Activated CD4-positive, alpha-beta memory T cell treated with anti-CD3 and anti-CD28 coated beads, Interleukin-2, amount 10 ng/mL, durations not matched to agents 7 days and 5 days (primary cell): ENCODE measurements around the gene AKAP13. TPM values are rescaled to one million over a fixed set of nuclear protein-coding genes. Genes with fewer than 3 reads are reported as not detected.

Experiments used
- CTCF ChIA-PET: fragments of 350-600 bp; sonication (Branson Sonifier 250); formaldehyde crosslinking; loops from one replicate; lab custom pipeline; 2021; ENCODE audit warnings: antibody characterized with exemption, inconsistent platforms; lab: Charles Lee
- POLR2A ChIA-PET: fragments of 350-600 bp; sonication (Branson Sonifier 250); formaldehyde crosslinking; loops from one replicate; lab custom pipeline; 2021; ENCODE audit warnings: antibody characterized with exemption; lab: Charles Lee
- DNase-seq: peaks from one replicate; pipeline ENCODE4 v3.0.0-alpha.2; 2020
- H3K27ac Mint-ChIP-seq: one replicate; pipeline ENCODE4 v1.8.0; 2021; ENCODE audit warnings: mild to moderate bottlenecking, mixed read lengths
- H3K27me3 Mint-ChIP-seq: one replicate; pipeline ENCODE4 v1.8.0; 2021; ENCODE audit warnings: mixed read lengths
- H3K36me3 Mint-ChIP-seq: one replicate; pipeline ENCODE4 v1.8.0; 2021; ENCODE audit warnings: low read depth, mixed read lengths
- H3K4me1 Mint-ChIP-seq: one replicate; pipeline ENCODE4 v1.8.0; 2021; ENCODE audit warnings: mixed read lengths
- H3K4me3 Mint-ChIP-seq: one replicate; pipeline ENCODE4 v1.8.0; 2021; ENCODE audit warnings: mild to moderate bottlenecking, mixed read lengths
- H3K9me3 Mint-ChIP-seq: one replicate; pipeline ENCODE4 v1.8.0; 2021; ENCODE audit warnings: mixed read lengths
- total RNA-seq, 2 experiments: library from RNA; stranded (reverse); gene quantifications; one replicate each; pipeline ENCODE4 v1.2.3, GENCODE V29; 2021

Gene AKAP13
- total RNA-seq, 2 experiments from 2014 or later = 153 to 170 TPM

DNA sequence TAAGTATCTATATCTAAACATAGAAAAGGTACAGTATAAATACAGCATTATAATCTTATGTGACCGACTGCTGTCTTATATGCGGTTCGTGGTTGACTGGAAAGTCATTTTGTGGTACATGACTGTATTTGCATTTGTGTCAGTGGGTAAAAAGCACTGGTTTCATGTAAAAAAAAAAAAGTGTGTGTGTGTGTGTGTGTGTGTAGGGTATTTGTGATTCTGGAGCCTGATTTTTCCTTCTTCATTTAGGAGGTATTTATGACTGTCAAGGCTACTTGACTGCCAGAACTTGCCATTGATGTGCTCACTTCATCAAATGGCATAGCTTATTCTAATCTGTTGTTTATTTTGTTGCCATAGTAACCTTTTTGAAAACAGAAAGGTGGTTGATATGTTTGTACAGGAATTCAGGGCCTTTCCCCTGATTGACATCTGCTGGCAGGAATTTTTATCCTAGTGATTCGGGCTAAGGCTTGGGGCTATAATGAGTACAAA lies 63.2 kb downstream of the AKAP13 start:
- Mint-ChIP-seq H3K4me3 (no peak overlapping the region), H3K27ac (no peak overlapping the region), H3K36me3 (peaks cover 6% of the 10 kb centered on the region), H3K27me3 (peaks cover 1% of the 10 kb centered on the region), H3K9me3 (peaks cover 10% of the 10 kb centered on the region), H3K4me1 (peaks cover 36% of the 10 kb centered on the region)
- ChIA-PET CTCF (interaction anchor here (0.6 to 1.4 kb wide), 2 partner anchors 13 to 244 kb away, joined by 3 to 4 read pairs; no protein-coding TSS in a partner anchor), POLR2A (interaction anchor here (0.6 to 1.3 kb wide), 2 partner anchors 88 to 113 kb away, joined by 3 read pairs; no protein-coding TSS in a partner anchor)
- DNase-seq = peak; percentile 39

DNA sequence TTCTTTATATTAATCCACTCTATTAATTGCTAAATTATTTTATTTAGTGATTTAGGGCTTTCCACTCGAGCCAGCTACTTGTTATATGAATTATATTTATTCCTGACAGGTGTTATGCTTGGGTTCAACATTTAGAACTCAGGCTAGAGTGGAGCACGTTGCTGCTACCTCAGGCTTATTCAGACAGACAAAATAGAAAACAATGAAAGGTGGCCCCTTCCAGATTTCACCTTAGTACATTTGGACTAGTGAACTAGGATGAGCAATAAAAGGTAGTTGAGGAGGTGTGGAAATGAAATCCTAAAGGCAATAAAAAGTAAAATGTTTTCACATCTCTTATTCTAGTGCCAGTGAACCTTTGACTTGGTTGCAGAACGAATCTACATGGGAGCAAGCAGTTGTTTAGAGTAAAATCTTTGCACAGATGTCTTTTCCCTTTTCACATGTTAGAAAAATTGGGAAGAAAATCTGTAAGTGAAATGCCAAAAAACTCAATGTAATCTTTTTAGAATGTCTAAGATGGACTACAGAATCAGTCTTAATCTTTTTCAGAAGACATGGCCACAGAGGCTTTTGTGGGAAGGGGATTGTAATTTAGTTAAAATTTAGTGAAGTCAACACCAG lies 63.8 kb downstream of the AKAP13 start:
- no peak overlapping the region for H3K4me3 Mint-ChIP-seq
- peaks cover 1% of the 10 kb centered on the region for H3K27me3 Mint-ChIP-seq
- H3K27ac Mint-ChIP-seq = no peak overlapping the region
- peaks cover 36% of the 10 kb centered on the region for H3K4me1 Mint-ChIP-seq
- POLR2A ChIA-PET = interaction anchor here (0.6 kb wide), 1 partner anchor 89 kb away, joined by 3 read pairs; no protein-coding TSS in a partner anchor
- CTCF ChIA-PET = interaction anchor here (1.2 kb wide), 1 partner anchor 128 kb away, joined by 3 read pairs; no protein-coding TSS in a partner anchor
- H3K9me3 Mint-ChIP-seq = peaks cover 12% of the 10 kb centered on the region
- no peak for DNase-seq
- peaks cover 8% of the 10 kb centered on the region for H3K36me3 Mint-ChIP-seq

DNA sequence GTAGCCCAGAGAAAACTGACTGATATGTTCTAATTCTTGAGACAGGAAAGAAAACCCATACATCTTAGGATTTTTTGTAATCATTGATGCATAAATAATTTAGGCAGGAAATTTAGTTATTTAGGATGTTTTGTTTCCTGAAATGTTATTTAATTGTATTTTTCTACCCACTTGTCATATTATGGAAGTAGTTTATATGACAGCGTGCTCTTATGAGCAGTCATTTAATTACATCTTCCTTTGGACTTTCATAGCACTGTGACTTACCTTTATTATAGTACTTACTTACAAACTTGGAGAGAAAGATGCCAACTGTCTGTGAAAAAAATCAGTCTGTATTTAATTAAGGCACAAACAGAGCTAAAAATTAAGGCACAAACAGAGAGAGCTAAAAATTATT lies 65.0 kb downstream of the AKAP13 start:
- CTCF ChIA-PET = interaction anchor here (1.2 kb wide), 1 partner anchor 129 kb away, joined by 3 read pairs; no protein-coding TSS in a partner anchor
- Mint-ChIP-seq H3K9me3 (peaks cover 23% of the 10 kb centered on the region), H3K36me3 (peaks cover 19% of the 10 kb centered on the region), H3K4me3 (no peak overlapping the region), H3K4me1 (peaks cover 32% of the 10 kb centered on the region), H3K27me3 (peaks cover 1% of the 10 kb centered on the region), H3K27ac (no peak overlapping the region)
- no peak for DNase-seq
- POLR2A ChIA-PET = no interaction called here

DNA sequence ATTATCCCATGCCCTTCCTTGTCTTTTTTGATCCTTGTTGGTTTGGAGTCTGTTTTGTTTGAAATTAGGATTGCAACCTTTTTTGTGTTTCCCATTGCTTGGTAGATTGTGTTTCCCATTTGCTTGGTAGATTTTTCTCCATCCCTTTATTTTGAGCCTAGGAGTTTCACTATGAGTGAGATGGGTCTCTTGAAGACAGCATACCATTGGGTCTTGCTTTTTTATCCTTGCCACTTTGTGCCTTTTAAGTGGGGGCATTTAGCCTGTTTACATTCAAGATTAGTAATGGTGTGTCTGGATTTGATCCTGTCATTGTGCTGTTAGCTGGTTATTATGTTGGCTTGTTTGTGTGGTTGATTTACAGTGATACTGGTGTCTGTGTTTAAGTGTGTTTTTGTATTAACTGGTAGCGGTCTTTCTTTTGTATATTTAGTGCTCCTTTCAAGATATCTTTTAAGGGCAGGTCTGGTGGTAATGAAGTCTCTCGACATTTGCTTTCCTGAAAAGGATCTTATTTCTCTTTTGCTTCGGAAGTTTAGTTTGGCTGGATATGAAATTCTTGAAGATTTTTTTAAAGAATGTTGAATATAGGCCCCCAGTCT lies 70.8 kb downstream of the AKAP13 start:
- no peak for DNase-seq
- peaks cover 9% of the 10 kb centered on the region for H3K4me1 Mint-ChIP-seq
- ChIA-PET CTCF (no interaction called here), POLR2A (no interaction called here)
- H3K4me3 Mint-ChIP-seq = no peak overlapping the region
- H3K9me3 Mint-ChIP-seq = peaks cover 40% of the 10 kb centered on the region
- H3K36me3 Mint-ChIP-seq = peaks cover 37% of the 10 kb centered on the region
- no peaks in the 10 kb centered on the region for H3K27me3 Mint-ChIP-seq
- H3K27ac Mint-ChIP-seq = no peak overlapping the region

DNA sequence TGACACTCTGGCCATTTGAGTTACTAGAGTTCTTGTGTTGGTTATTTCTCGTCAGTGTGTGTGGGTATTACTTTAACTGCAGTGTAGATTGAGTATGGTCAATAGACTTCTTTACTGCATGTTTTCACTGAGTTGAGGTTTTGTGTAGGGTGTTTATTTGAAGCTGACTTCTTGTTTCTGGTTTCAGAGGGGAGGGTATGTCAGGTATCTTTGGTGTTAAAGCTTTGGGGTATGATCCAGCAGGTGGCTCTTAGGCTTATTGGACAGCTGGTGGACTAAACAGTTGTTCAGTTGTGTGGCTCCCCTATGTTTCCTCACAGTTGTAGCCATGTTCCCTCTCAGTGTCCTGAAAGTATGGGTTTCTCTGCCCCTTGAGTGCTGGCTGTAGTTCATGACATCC lies 72.0 kb downstream of the AKAP13 start:
- Mint-ChIP-seq H3K27ac (no peak overlapping the region), H3K27me3 (no peaks in the 10 kb centered on the region), H3K9me3 (peaks cover 37% of the 10 kb centered on the region), H3K4me3 (no peak overlapping the region), H3K36me3 (peaks cover 40% of the 10 kb centered on the region), H3K4me1 (peaks cover 10% of the 10 kb centered on the region)
- CTCF ChIA-PET = no interaction called here
- DNase-seq = no peak
- POLR2A ChIA-PET = no interaction called here

DNA sequence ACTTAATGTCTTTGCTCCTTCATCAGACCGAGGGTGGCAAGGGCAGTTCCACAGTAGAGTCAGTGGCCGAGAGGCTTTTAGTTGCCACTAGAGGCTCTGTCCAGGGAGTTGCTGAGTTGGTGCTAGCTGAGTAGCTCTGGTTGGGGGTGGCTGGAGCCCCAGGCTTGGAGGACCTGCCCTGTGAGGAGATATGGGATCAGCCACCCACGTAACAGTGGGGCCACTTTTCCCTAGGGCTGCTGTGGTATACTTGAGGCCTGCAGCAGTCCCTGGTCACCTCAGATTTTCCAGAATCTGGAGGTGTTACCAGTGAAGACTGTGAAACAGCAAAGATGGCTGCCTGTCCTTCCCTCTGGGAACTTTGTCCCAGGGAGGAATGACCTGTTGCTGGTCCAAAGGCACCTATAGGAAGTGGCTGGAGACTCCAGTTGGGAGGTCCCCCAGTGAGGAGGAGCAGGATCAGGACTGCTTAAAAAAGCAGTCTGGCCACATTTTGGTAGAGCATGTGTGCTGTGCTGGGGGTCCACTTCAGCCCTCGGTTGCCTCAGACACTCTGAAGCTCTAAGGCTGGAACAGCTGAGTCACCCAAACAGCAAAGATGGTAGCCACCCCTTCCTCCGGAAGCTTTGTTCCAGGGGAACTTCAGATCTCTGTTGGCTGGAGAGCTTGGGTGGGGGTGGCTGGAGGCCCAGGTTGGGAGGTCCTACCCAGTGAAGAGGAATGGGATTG lies 72.9 kb downstream of the AKAP13 start:
- POLR2A ChIA-PET = no interaction called here
- DNase-seq = no peak
- Mint-ChIP-seq H3K36me3 (peaks cover 42% of the 10 kb centered on the region), H3K9me3 (peaks cover 34% of the 10 kb centered on the region), H3K27ac (no peak overlapping the region), H3K4me1 (peaks cover 10% of the 10 kb centered on the region), H3K27me3 (no peaks in the 10 kb centered on the region), H3K4me3 (no peak overlapping the region)
- CTCF ChIA-PET = no interaction called here

DNA sequence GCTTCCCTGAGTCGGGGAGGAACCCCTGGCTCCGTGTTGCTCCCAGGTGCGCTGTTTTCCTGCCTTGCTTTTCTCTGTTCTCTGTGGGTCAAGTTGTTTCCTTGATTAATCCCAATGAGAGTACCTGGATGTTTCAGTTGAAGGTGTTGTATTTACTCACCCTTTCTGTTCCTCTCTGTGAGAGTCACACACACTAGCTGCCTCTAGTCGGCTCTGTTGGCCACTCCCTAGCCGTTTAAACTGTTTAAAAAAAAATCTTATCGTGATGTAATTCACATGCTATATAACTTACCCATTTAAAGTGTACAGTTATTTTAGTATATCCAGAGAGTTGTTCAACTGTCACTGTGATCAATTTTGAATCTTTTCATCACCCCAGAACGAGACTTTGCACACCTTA lies 74.0 kb downstream of the AKAP13 start:
- Mint-ChIP-seq H3K27me3 (no peaks in the 10 kb centered on the region), H3K9me3 (peaks cover 29% of the 10 kb centered on the region), H3K4me1 (peaks cover 10% of the 10 kb centered on the region), H3K27ac (no peak overlapping the region), H3K4me3 (no peak overlapping the region), H3K36me3 (peaks cover 38% of the 10 kb centered on the region)
- DNase-seq = no peak
- CTCF ChIA-PET = no interaction called here
- POLR2A ChIA-PET = no interaction called here

DNA sequence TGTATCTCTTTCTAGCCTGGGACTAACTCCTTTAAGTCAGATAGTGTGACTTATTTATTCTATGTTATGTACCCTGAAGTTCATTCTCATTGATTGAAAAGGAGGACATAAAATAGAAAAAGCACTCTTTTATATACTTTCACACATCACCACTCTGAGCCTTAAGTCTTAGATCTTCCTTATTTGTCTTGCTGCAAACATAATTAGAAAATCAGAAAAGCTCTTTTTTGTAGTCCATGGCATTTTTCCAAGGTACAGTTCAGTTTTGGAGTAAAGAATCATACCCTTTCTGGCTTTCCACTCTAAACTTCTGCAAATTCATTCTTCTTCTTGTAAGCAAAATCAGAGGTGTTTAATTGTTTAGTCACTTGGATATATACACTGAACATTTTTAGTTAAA lies 75.5 kb downstream of the AKAP13 start:
- Mint-ChIP-seq H3K27ac (no peak overlapping the region), H3K4me1 (peaks cover 10% of the 10 kb centered on the region), H3K36me3 (peaks cover 23% of the 10 kb centered on the region), H3K9me3 (peaks cover 14% of the 10 kb centered on the region), H3K27me3 (no peaks in the 10 kb centered on the region), H3K4me3 (no peak overlapping the region)
- ChIA-PET CTCF (no interaction called here), POLR2A (no interaction called here)
- no peak for DNase-seq

DNA sequence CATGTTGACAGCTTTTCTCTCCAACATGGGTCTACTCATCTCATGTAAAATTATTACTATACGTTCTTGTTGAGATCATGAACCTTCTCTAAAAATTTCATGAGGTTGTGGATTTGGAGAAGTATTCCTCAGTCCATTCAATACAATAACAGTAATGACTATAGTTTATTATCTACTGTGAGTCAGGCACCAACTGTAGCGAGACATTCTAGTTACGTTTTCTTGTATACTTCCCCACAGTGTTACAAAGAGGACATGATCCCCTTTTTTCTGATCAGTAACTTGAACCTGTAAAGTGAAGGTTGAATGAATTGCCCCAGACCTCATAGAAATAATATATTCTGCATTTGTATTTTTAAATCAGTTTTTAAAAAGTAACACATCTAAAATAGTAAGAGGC lies 76.4 kb downstream of the AKAP13 start:
- Mint-ChIP-seq H3K36me3 (peaks cover 14% of the 10 kb centered on the region), H3K27ac (no peak overlapping the region), H3K27me3 (no peaks in the 10 kb centered on the region), H3K9me3 (peaks cover 7% of the 10 kb centered on the region), H3K4me3 (no peak overlapping the region), H3K4me1 (peaks cover 10% of the 10 kb centered on the region)
- ChIA-PET CTCF (no interaction called here), POLR2A (no interaction called here)
- DNase-seq = no peak

DNA sequence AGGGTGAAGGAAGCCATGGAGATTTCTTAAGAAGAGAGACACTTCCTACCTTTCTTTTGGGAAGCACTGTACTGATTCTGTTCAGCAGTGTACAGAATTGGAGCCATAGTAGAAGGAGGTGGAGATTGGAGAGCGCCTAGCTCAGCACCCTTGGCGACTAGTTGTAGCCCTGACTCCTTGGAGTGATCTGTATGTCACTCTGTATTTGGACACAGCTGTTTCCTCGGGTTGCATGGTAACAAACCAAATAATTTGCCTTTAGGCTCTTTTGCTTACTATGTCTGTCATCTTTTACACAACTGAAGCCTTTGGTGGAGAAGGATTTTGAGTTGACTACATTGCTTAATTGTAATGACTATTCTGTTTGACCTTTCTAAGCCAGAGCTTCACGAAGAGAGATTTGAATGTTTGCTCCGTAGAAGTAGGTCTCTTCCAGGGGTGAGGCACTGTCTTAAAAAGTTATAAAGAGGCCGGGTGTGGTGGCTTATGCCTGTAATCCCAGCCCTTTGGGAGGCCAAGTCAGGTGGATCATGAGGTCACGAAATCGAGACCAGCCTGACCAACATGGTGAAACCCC lies 77.1 kb downstream of the AKAP13 start:
- Mint-ChIP-seq H3K27me3 (no peaks in the 10 kb centered on the region), H3K36me3 (peaks cover 12% of the 10 kb centered on the region), H3K9me3 (no peaks in the 10 kb centered on the region), H3K4me3 (no peak overlapping the region), H3K4me1 (peaks cover 12% of the 10 kb centered on the region), H3K27ac (no peak overlapping the region)
- DNase-seq = no peak
- ChIA-PET POLR2A (no interaction called here), CTCF (interaction anchor here (1.0 kb wide), 1 partner anchor 161 kb away, joined by 4 read pairs; no protein-coding TSS in a partner anchor)

DNA sequence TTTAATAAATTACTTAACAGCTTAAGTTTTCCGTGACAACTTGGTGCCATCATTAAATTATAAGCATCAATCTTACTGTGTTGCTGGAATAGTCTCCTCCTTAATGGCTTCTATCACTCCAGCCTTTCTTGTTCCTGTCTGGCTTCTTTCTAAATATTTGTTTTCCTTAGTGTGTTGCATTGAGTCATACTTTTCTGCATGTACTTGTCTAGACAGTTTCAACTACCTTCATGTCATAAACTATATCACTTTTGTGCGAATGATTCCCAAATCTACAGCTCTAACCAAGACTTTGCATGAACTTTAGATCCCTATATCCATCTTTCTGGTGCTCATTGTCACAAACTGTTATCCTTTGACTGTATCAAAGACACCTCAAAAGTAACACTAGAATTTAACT lies 78.4 kb downstream of the AKAP13 start:
- Mint-ChIP-seq H3K4me3 (no peak overlapping the region), H3K27ac (no peak overlapping the region), H3K9me3 (no peaks in the 10 kb centered on the region), H3K4me1 (peaks cover 20% of the 10 kb centered on the region), H3K27me3 (no peaks in the 10 kb centered on the region), H3K36me3 (peaks cover 12% of the 10 kb centered on the region)
- ChIA-PET CTCF (no interaction called here), POLR2A (no interaction called here)
- DNase-seq = no peak

DNA sequence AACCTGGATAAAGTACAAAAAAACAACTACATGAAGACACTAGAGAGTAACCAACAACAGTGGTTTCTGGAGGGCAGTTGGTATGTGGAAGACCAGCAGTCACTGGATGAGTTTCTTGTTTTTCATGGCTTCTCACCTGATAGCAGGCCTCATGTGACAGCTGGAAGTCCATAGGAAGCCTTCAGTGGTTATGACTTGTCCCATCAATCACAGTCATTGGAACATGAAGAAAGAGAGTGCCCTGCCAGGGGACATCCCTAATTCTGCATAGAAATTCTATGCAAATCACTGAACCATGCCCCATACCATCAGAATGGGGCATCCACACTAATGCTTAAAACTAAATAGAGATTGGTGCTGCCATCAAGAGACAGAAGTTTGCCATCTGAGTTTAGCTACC lies 81.6 kb downstream of the AKAP13 start:
- ChIA-PET CTCF (no interaction called here), POLR2A (no interaction called here)
- H3K4me3 Mint-ChIP-seq = no peak overlapping the region
- no peak for DNase-seq
- peaks cover 14% of the 10 kb centered on the region for H3K36me3 Mint-ChIP-seq
- no peaks in the 10 kb centered on the region for H3K27me3 Mint-ChIP-seq
- peaks cover 24% of the 10 kb centered on the region for H3K4me1 Mint-ChIP-seq
- H3K9me3 Mint-ChIP-seq = no peaks in the 10 kb centered on the region
- no peak overlapping the region for H3K27ac Mint-ChIP-seq
